LoVo (cell line): ENCODE data around the gene TCEA2.
"Not testable (repeated sequence)": the region's sequence is repeated elsewhere in the genome, so short reads cannot be mapped to it uniquely, and the experiment has no call there.

Source experiments
- DNase-seq: peaks from one replicate; pipeline ENCODE4 v3.0.0-alpha.2; 2016; ENCODE audit warnings: low spot score

TCEA2 gene

GRCh38 chr20:64108731-64109681 lies 46.0 kb downstream of the TCEA2 start:
- no peak for DNase-seq

DNA sequence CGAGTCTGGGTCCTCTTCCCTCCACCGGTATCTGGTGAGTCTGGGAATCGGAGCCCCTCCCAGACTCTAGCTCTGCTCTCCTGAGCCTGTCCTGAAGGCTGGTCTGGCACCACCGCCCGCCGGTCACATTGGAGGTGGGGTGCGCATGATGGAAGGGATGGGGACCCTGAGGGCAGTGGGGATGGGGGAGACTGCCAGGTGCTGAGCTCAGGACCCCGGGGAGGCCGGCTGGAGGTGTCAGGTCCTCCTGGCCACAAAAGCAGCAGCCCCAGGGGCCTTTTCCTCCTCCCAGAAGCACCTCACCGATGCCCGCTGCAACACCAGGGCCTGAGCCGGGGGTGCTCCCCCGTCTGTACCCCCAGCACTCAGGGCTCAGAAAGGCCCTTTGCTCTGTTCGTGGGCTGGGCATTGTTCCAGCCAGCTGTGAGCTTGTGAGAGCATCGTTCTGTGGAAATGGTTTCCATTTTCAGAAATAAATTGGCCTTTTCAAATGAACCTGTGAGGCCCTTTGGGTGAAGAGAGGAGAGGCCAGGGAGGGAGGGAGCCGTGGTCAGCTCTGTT lies 46.9 kb downstream of the TCEA2 start:
- DNase-seq, result no peak

DNA sequence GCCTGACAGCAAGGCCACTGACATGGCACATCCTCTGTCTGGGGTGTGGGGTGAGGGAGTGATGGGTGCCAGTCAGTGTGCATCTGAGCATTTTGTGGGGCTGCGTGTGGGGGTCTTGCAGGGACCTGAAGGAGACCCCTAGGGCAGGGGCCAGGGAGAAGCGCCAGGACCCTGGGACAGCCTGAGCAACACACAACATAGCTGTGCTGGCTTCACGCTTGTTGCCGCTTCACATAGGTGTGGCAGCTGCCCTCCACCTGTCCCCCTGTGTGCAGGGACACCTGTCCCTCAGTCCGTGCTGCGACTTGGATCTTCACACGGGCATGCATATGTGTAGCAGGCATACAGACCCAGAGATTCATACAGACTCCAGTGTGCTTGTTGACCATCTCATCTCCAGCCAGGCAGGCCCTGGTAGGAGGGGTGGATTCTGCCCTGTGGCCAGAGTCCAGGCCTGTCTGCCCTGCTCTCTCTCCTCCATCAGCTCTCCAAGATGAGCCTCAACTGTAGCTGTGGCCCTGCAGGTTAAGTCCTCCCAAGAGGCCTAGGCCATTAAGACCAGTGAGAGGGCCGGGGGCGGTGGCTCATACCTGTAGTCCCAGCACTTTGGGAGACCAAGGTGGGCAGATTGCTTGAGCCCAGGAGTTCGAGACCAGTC lies 47.5 kb downstream of the TCEA2 start:
- DNase-seq, result no peak

- DNase-seq, result no peak
Observed at GRCh38 chr20:64111841-64112641, 49.0 kb downstream of the TCEA2 start.

- no peak for DNase-seq
Observed at GRCh38 chr20:64112691-64113443, 49.9 kb downstream of the TCEA2 start.

DNA sequence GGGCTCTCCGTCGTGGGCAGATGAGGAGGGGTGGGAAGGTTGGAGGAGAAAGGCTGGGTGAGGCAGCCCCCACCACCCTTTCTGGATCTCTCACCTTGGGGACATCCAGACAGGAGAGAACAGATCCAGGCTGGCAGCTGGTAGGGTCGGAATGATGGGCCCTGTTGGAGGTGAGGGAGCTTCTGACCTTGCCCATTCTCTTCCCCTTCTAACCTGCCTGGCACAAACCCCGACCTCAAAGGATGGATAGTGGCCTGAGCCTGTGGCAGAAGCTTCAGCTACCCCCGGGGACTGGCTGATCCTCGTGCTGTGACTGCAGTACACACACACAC lies 50.4 kb downstream of the TCEA2 start:
- no peak for DNase-seq

DNA sequence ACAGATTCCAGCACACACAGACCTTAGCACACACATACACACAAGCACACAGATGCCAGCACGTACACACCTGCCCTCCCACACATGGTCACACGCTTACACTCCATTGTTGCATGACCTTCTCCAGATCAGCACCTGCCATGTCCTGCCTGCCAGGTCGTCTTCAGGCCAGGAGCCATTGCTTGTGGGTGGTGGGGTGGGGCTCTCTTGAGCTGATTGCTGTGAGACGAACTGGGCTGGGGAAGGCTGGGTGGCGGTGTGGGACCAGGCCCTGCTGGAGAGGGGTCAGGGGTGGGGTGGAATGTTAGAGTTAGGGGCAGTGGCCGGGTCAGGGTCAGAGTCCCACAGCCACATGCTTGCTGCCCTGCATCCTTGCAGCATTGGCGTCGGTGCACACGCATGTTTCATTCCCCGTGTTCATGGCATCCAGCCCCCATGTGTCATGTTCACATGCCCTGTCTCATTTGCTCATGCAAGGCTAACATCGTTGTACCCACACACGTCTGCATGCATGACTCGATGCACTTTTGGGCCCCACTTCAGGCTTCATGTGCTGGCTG lies 50.9 kb downstream of the TCEA2 start:
- DNase-seq, result no peak

- DNase-seq, result no peak
Observed at GRCh38 chr20:64114356-64114971, 51.5 kb downstream of the TCEA2 start.

GRCh38 chr20:64115171-64115911 lies 52.3 kb downstream of the TCEA2 start:
- no peak for DNase-seq

GRCh38 chr20:64116016-64116415 lies 53.0 kb downstream of the TCEA2 start:
- DNase-seq, result no peak

- DNase-seq, result no peak
Observed at GRCh38 chr20:64116541-64117431, 53.8 kb downstream of the TCEA2 start.

DNA sequence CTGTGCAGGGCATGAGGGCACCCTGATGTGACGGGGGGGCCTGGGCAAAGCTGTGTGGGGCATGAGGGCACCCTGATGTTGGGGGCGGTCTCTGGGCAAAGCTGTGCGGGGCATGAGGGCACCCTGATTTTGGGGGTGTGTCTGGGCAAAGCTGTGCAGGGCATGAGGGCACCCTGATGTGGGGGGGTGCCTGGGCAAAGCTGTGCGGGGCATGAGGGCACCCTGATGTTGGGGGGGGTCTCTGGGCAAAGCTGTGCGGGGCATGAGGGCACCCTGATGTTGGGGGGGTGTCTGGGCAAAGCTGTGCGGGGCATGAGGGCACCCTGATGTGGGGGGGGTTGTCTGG lies 54.4 kb downstream of the TCEA2 start:
- not testable (repeated sequence) for DNase-seq

DNA sequence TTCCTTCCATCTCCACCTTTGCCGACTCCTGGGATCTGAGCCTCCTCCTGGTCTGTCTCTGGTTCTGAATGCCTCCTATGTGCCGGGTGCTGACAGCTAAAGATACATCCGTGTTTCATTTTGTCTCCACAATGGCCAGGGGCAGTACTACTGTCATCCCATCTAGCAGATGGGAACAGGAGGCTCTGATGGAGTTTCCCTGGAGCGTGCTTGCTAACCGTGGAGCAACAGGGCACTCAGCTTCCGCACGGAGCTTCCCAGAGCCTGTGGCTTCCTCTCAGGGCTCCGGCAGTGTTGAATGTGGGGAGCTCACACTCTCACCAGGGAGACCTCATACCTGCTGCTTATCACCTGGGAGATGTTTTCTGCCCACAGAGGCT lies 56.3 kb downstream of the TCEA2 start:
- no peak for DNase-seq

- no peak for DNase-seq
Observed at GRCh38 chr20:64119681-64120341, 56.8 kb downstream of the TCEA2 start.

DNA sequence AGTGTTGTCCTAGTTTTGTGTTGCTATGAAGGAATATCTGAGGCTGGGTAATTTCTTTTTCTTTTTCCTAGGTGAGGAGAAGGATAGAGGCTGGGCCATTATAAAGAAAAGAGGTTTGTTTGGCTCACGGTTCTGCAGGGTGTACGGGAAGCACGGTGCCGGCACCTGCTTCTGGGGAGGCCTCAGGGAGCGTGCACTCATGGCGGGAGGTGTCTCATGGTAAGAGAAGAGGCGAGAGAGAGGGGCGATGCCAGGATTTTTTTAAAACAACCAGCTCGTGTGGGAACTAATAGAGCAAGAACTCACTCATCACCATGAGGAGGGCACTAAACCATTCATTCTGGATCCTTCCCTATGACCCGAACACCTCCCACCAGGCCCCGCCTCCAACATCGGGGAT lies 58.6 kb downstream of the TCEA2 start:
- no peak for DNase-seq
